Measurements from ENCODE around the gene DNASE1L3.

DNA sequence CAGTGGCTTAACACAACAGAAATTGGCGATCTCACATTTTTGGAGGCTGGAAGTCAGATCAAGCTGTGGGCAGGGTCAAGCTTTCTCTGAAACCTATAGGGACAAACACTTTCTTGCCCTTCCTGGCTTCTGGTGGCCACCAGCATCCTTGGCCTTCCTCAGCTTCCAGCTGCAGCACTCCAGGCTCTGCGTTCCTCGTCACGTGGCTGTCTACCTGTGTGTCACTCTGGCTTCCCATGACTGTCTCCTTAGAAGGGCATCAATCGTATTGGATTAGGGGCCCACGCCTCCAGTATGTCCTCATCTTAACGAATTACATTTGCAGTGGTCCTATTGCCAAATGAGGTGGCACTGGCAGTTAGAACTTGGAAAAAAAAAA is 25.8 kb downstream of the DNASE1L3 start:
- TF ChIP-seq SIN3A (IDR thresholded peaks at IDR 0.05; ENCODE audit: borderline replicate concordance, insufficient read depth, low read length) (no peak), TAF1 (IDR thresholded peaks at IDR 0.05; ENCODE audit: borderline replicate concordance, insufficient read depth, low read length) (no peak)
